B cell (primary cell): ENCODE results near the gene NINL. TPM values are rescaled to one million over a fixed set of nuclear protein-coding genes. Genes with fewer than 3 reads are reported as not detected.

Source experiments
- ATAC-seq: fragments of 200-7000 bp; cut with Tn5 transposase; one replicate; pipeline ENCODE4 v1.10.0; 2021; ENCODE audit warnings: low read depth, mild to moderate bottlenecking, moderate number of reproducible peaks, moderate library complexity
- CTCF ChIA-PET: fragments of 350-600 bp; sonication (Branson Sonifier 250); formaldehyde crosslinking; loops from one replicate; lab custom pipeline; 2021; ENCODE audit warnings: antibody characterized with exemption, inconsistent platforms; lab: Charles Lee
- POLR2A ChIA-PET: fragments of 350-600 bp; sonication (Branson Sonifier 250); formaldehyde crosslinking; loops from one replicate; lab custom pipeline; 2021; ENCODE audit warnings: antibody characterized with exemption; lab: Charles Lee
- DNase-seq: peaks from one replicate; pipeline ENCODE4 v3.0.0; 2013
- H2AFZ ChIP-seq: 2 replicates; pipeline ENCODE4 v1.6.1; 2012; ENCODE audit warnings: mild to moderate bottlenecking, low read depth, low read length; ENCODE audit not compliant: insufficient read depth, poor library complexity, severe bottlenecking
- H3K27ac ChIP-seq, 2 donors: 1 replicate in 1 of 2; 2 replicates in 1 of 2; pipeline ENCODE4 v1.5.1; 2012 to 2013; ENCODE audit warnings: low read length in 2 of 2, mild to moderate bottlenecking in 2 of 2, moderate library complexity in 1 of 2
- H3K27me3 ChIP-seq, 4 experiments: fragments of 200-600 bp in 1 of 4; sonication (generic) in 1 of 4; replicated peaks in 1 of 4; 1 replicate in 2 of 4; 2 replicates in 2 of 4; pipeline versions ENCODE4 v1.6.1 to v1.7.0; 2013 to 2016; ENCODE audit warnings: low read length in 3 of 4, mild to moderate bottlenecking in 2 of 4, mixed read lengths in 1 of 4, moderate library complexity in 1 of 4; ENCODE audit not compliant: insufficient read depth in 4 of 4, control insufficient read depth in 3 of 4; ENCODE audit errors: control extremely low read depth in 1 of 4
- H3K36me3 ChIP-seq, 2 experiments: replicated peaks in 1 of 2; 1 replicate in 1 of 2; 2 replicates in 1 of 2; pipeline versions ENCODE4 v1.6.1 to v1.7.1; 2013; ENCODE audit warnings: low read length in 1 of 2; ENCODE audit not compliant: insufficient read depth in 2 of 2, control insufficient read depth in 1 of 2; ENCODE audit errors: control extremely low read depth in 1 of 2, extremely low read depth in 1 of 2
- H3K4me1 ChIP-seq, 2 donors: fragments of 200-600 bp in 1 of 2; sonication (generic) in 1 of 2; 1 replicate in 1 of 2; 2 replicates in 1 of 2; pipeline versions ENCODE4 v1.5.1 to v1.6.1; 2013 to 2017; ENCODE audit warnings: low read length in 2 of 2; ENCODE audit not compliant: control insufficient read depth in 2 of 2, insufficient read depth in 2 of 2
- H3K4me2 ChIP-seq: replicated peaks from 2 replicates; pipeline ENCODE3; 2012; ENCODE audit warnings: mild to moderate bottlenecking, low read depth, low read length; ENCODE audit not compliant: poor library complexity, severe bottlenecking
- H3K4me3 ChIP-seq, 5 experiments: fragments of 200-600 bp in 1 of 5; sonication (generic) in 1 of 5; 1 replicate in 3 of 5; 2 replicates in 2 of 5; pipeline versions ENCODE4 v1.5.1 to v1.7.0; 2011 to 2016; ENCODE audit warnings: low read length in 4 of 5, mild to moderate bottlenecking in 4 of 5, low read depth in 2 of 5, control low read depth in 1 of 5, moderate library complexity in 1 of 5; ENCODE audit not compliant: insufficient read depth in 1 of 5; ENCODE audit errors: control extremely low read depth in 1 of 5, extremely low read depth in 1 of 5
- H3K79me2 ChIP-seq: fragments of 200-600 bp; sonication (generic); one replicate; pipeline ENCODE4 v1.6.0; 2016; ENCODE audit warnings: low read length; ENCODE audit not compliant: control insufficient read depth, insufficient read depth
- H3K9ac ChIP-seq: fragments of 200-600 bp; sonication (generic); 2 replicates; pipeline ENCODE4 v1.6.1; 2017; ENCODE audit warnings: mild to moderate bottlenecking, low read length, moderate library complexity
- H3K9me3 ChIP-seq, 3 donors: one replicate each; pipeline versions ENCODE4 v1.6.1 to v1.7.1; 2013; ENCODE audit warnings: low read length in 2 of 3; ENCODE audit not compliant: control insufficient read depth in 2 of 3, insufficient read depth in 1 of 3; ENCODE audit errors: control extremely low read depth in 1 of 3
- H4K20me1 ChIP-seq: 2 replicates; pipeline ENCODE4 v1.6.0; 2012; ENCODE audit warnings: mild to moderate bottlenecking, low read length; ENCODE audit not compliant: insufficient read depth, control insufficient read depth, poor library complexity, severe bottlenecking
- H3K27ac Mint-ChIP-seq: one replicate; pipeline ENCODE4 v1.8.0; 2021; ENCODE audit warnings: mixed read lengths
- H3K27me3 Mint-ChIP-seq: one replicate; pipeline ENCODE4 v1.8.0; 2021; ENCODE audit warnings: mixed read lengths
- H3K4me1 Mint-ChIP-seq: one replicate; pipeline ENCODE4 v1.8.0; 2021; ENCODE audit warnings: mixed read lengths
- H3K4me3 Mint-ChIP-seq: one replicate; pipeline ENCODE4 v1.8.0; 2021; ENCODE audit warnings: mixed read lengths
- H3K9me3 Mint-ChIP-seq: one replicate; pipeline ENCODE4 v1.8.0; 2022; ENCODE audit warnings: mixed read lengths; ENCODE audit not compliant: insufficient read depth
- CTCF ChIP-seq: fragments of 200-600 bp; IDR thresholded peaks from one replicate; pipeline ENCODE4 v1.8.0; 2022; ENCODE audit warnings: antibody characterized with exemption, mild to moderate bottlenecking
- EZH2 ChIP-seq: IDR thresholded peaks from 2 replicates; pipeline ENCODE4 v1.6.1; 2012; ENCODE audit warnings: borderline replicate concordance, low read depth, mild to moderate bottlenecking, moderate library complexity, low read length; ENCODE audit not compliant: insufficient read depth, poor library complexity, severe bottlenecking
- WGBS: methylation state at CpG from one replicate; pipeline ENCODE4 v1.1.5; 2013; ENCODE audit warnings: missing lambda C conversion rate; ENCODE audit not compliant: insufficient coverage; 5-methylcytosine and 5-hydroxymethylcytosine counted together
- intact Hi-C: fragments of 100-400 bp; cut with micrococcal nuclease; formaldehyde crosslinking; loops from one replicate; pipeline ENCODE4 v1.10.0; 2022
- polyA plus RNA-seq: library from polyadenylated mRNA; depleted of rRNA; stranded (reverse); fragments of >200 nt; gene quantifications from 2 replicates; pipeline ENCODE4 v1.2.3, GENCODE V29; 2012
- total RNA-seq, 2 donors: library from RNA; stranded (reverse); fragments of 120-200 nt in 1 of 2; gene quantifications; 1 replicate in 1 of 2; 2 replicates in 1 of 2; pipeline versions ENCODE4 v1.2.3 to v1.2.4, GENCODE V29; 2013 to 2022

NINL gene
- total and polyA plus RNA-seq, 2 donors (not counting 1 experiment from before 2014, with no cell fraction given): 1.8 to 5.5 TPM

- Histone ChIP-seq H3K36me3 (no peaks in the 10 kb centered on the region), H2AFZ (no peak overlapping the region), H3K4me1 (peaks cover 13 to 14% of the 10 kb centered on the region in 2 donors), H3K27ac (no peak overlapping the region), H3K79me2 (no peaks in the 10 kb centered on the region), H3K4me3 (no peak overlapping the region), H4K20me1 (no peaks in the 10 kb centered on the region), H3K9me3 (no peaks in the 10 kb centered on the region), H3K9ac (no peak overlapping the region), H3K4me2 (no peak overlapping the region), H3K27me3 (no peaks in the 10 kb centered on the region)
- WGBS: 100% methylated on average over 2 of the region's 4 CpGs
- Mint-ChIP-seq H3K9me3 (no peaks in the 10 kb centered on the region), H3K27ac (no peak overlapping the region), H3K27me3 (no peaks in the 10 kb centered on the region), H3K4me1 (peaks cover 12% of the 10 kb centered on the region), H3K4me3 (no peak overlapping the region)
- intact Hi-C loops: no loop called here
- ChIA-PET POLR2A (no interaction called here), CTCF (no interaction called here)
- DNase-seq: no peak
- ATAC-seq: no peak
- TF ChIP-seq CTCF (no peak), EZH2 (no peak)
Measured at GRCh38 chr20:25437153-25437581, 148.2 kb downstream of the NINL start.

GRCh38 chr20:25424536-25424935 lies 160.8 kb downstream of the NINL start:
- no CpG with 5 or more reads among the region's 3 CpGs for WGBS
- Histone ChIP-seq H3K4me2 (no peak overlapping the region), H3K4me3 (no peak overlapping the region), H3K9ac (no peak overlapping the region), H3K36me3 (no peaks in the 10 kb centered on the region), H4K20me1 (no peaks in the 10 kb centered on the region), H3K9me3 (peaks cover 0 to 4% (median 0%) of the 10 kb centered on the region in 3 donors), H2AFZ (no peak overlapping the region), H3K27ac (no peak overlapping the region), H3K27me3 (no peaks in the 10 kb centered on the region), H3K79me2 (no peaks in the 10 kb centered on the region), H3K4me1 (no peaks in the 10 kb centered on the region)
- H3K27me3 Mint-ChIP-seq: no peaks in the 10 kb centered on the region
- ATAC-seq (no peak), DNase-seq (no peak)
- H3K4me3 Mint-ChIP-seq: no peak overlapping the region
- intact Hi-C loops: no loop called here
- H3K9me3 Mint-ChIP-seq: no peaks in the 10 kb centered on the region
- ChIA-PET POLR2A (no interaction called here), CTCF (no interaction called here)
- H3K27ac Mint-ChIP-seq: no peak overlapping the region
- TF ChIP-seq EZH2: no peak
- no peaks in the 10 kb centered on the region for H3K4me1 Mint-ChIP-seq
